ENCODE measurements around the gene ICE1.

Gene ICE1

GRCh38 chr5:5534333-5534732, 111.9 kb downstream of the ICE1 start:
- H3K4me1 ChIP-seq (ENCODE audit: control insufficient read depth, insufficient read depth, low read length, poor library complexity, severe bottlenecking): no peaks in the 10 kb centered on the region
- no peaks in the 10 kb centered on the region for H3K36me3 ChIP-seq (ENCODE audit: control insufficient read depth, insufficient read depth, low read length)
- no peak overlapping the region for H3K27ac ChIP-seq (ENCODE audit: low read depth, low read length, severe bottlenecking)
- H3K9me3 ChIP-seq (ENCODE audit: control insufficient read depth, low read length): no peaks in the 10 kb centered on the region
- 85 to 90% methylated on average over 4 of the region's 4 CpGs for WGBS, 2 experiments (ENCODE audit: insufficient coverage in 2 of 2)
- H3K4me3 ChIP-seq (ENCODE audit: extremely low read depth, insufficient read depth, low read length, poor library complexity, severe bottlenecking): no peak overlapping the region

GRCh38 chr5:5536871-5537270, 114.4 kb downstream of the ICE1 start:
- Histone ChIP-seq H3K9me3 (ENCODE audit: control insufficient read depth, low read length) (no peaks in the 10 kb centered on the region), H3K4me3 (ENCODE audit: extremely low read depth, insufficient read depth, low read length, poor library complexity, severe bottlenecking) (no peak overlapping the region), H3K36me3 (ENCODE audit: control insufficient read depth, insufficient read depth, low read length) (no peaks in the 10 kb centered on the region), H3K27ac (ENCODE audit: low read depth, low read length, severe bottlenecking) (no peak overlapping the region), H3K4me1 (ENCODE audit: control insufficient read depth, insufficient read depth, low read length, poor library complexity, severe bottlenecking) (no peaks in the 10 kb centered on the region)
- WGBS, 2 experiments (ENCODE audit: insufficient coverage in 2 of 2): 93% methylated on average over 4 of the region's 4 CpGs

- Histone ChIP-seq H3K27ac (ENCODE audit: low read depth, low read length, severe bottlenecking) (no peak overlapping the region), H3K36me3 (ENCODE audit: control insufficient read depth, insufficient read depth, low read length) (no peaks in the 10 kb centered on the region)
- WGBS, 2 experiments (ENCODE audit: insufficient coverage in 2 of 2): 94 to 99% methylated on average over 6 to 7 of the region's 8 CpGs
These were observed 114.9 kb downstream of the ICE1 start for GRCh38 chr5:5537426-5537825.

GRCh38 chr5:5539590-5539989, 117.1 kb downstream of the ICE1 start:
- no peaks in the 10 kb centered on the region for H3K4me1 ChIP-seq (ENCODE audit: control insufficient read depth, insufficient read depth, low read length, poor library complexity, severe bottlenecking)
- no peaks in the 10 kb centered on the region for H3K36me3 ChIP-seq (ENCODE audit: control insufficient read depth, insufficient read depth, low read length)
- H3K9me3 ChIP-seq (ENCODE audit: control insufficient read depth, low read length): no peaks in the 10 kb centered on the region
- H3K4me3 ChIP-seq (ENCODE audit: extremely low read depth, insufficient read depth, low read length, poor library complexity, severe bottlenecking): no peak overlapping the region
- H3K27ac ChIP-seq (ENCODE audit: low read depth, low read length, severe bottlenecking): no peak overlapping the region
- 42 to 44% methylated on average over 2 of the region's 3 CpGs for WGBS, 2 experiments (ENCODE audit: insufficient coverage in 2 of 2)

More at GRCh38 chr5:5537426-5537825, 114.9 kb downstream of the ICE1 start:
- no peaks in the 10 kb centered on the region for H3K9me3 ChIP-seq (ENCODE audit: control insufficient read depth, low read length)
- no peak overlapping the region for H3K4me3 ChIP-seq (ENCODE audit: extremely low read depth, insufficient read depth, low read length, poor library complexity, severe bottlenecking)
- no peaks in the 10 kb centered on the region for H3K4me1 ChIP-seq (ENCODE audit: control insufficient read depth, insufficient read depth, low read length, poor library complexity, severe bottlenecking)

All from mesodermal cell (in vitro differentiated cells).